ENCODE measurements around the gene GIGYF1.
"Not testable (repeated sequence)": the region's sequence is repeated elsewhere in the genome, so short reads cannot be mapped to it uniquely, and the experiment has no call there.

GIGYF1 gene

GRCh38 chr7:100671353-100672327 lies 22.4 kb downstream of the GIGYF1 start:
- no peak for DNase-seq (ENCODE audit: low spot score)

- no peak for DNase-seq (ENCODE audit: low spot score)
These were observed 24.0 kb downstream of the GIGYF1 start for GRCh38 chr7:100670074-100670473.

- DNase-seq (ENCODE audit: low spot score): not testable (repeated sequence)
These were observed 24.9 kb downstream of the GIGYF1 start for GRCh38 chr7:100669106-100669505.

- DNase-seq (ENCODE audit: low spot score): no peak
These were observed 26.0 kb downstream of the GIGYF1 start for GRCh38 chr7:100668069-100668449.

GRCh38 chr7:100667331-100668068 lies 26.6 kb downstream of the GIGYF1 start:
- no peak for DNase-seq (ENCODE audit: low spot score)

GRCh38 chr7:100665168-100665726 lies 28.8 kb downstream of the GIGYF1 start:
- no peak for DNase-seq (ENCODE audit: low spot score)

- not testable (repeated sequence) for DNase-seq (ENCODE audit: low spot score)
These were observed 31.8 kb downstream of the GIGYF1 start for GRCh38 chr7:100662194-100662776.

GRCh38 chr7:100655908-100656674 lies 38.0 kb downstream of the GIGYF1 start, which contains the start of gene ACTL6B:
Gene ACTL6B (minus strand): TSS chr7:100656448. CDS start chr7:100656354, 94 bp downstream.
- peak; percentile 90 for DNase-seq (ENCODE audit: low spot score)

- no peak for DNase-seq (ENCODE audit: low spot score)
These were observed 38.9 kb downstream of the GIGYF1 start for GRCh38 chr7:100654908-100655831.

GRCh38 chr7:100649826-100650565 lies 44.1 kb downstream of the GIGYF1 start:
- DNase-seq (ENCODE audit: low spot score): no peak

- DNase-seq (ENCODE audit: low spot score): no peak
These were observed 51.5 kb downstream of the GIGYF1 start for GRCh38 chr7:100642534-100642907.

- DNase-seq (ENCODE audit: low spot score): no peak
These were observed 52.1 kb downstream of the GIGYF1 start for GRCh38 chr7:100641860-100642533.

GRCh38 chr7:100641463-100641859 lies 52.6 kb downstream of the GIGYF1 start, which contains the start of gene TFR2:
Gene TFR2 (minus strand): TSS chr7:100641552. CDS start chr7:100641509, 43 bp downstream.
- no peak for DNase-seq (ENCODE audit: low spot score)

- DNase-seq (ENCODE audit: low spot score): no peak
These were observed 53.3 kb downstream of the GIGYF1 start for GRCh38 chr7:100640517-100641440.

GRCh38 chr7:100639995-100640516 lies 54.0 kb downstream of the GIGYF1 start:
- DNase-seq (ENCODE audit: low spot score): no peak

GRCh38 chr7:100632951-100633717 lies 60.9 kb downstream of the GIGYF1 start:
- no peak for DNase-seq (ENCODE audit: low spot score)

GRCh38 chr7:100630066-100630465 lies 64.0 kb downstream of the GIGYF1 start:
- DNase-seq (ENCODE audit: low spot score): no peak

Data from left forelimb (tissue), 1 donor.